Activated CD8-positive, alpha-beta T cell treated with anti-CD3 and anti-CD28 coated beads, Interleukin-2, amount 10 ng/mL, durations not matched to agents 7 days and 5 days (primary cell): Measurements from ENCODE around the gene FBXO31. TPM values are rescaled to one million over a fixed set of nuclear protein-coding genes. Genes with fewer than 3 reads are reported as not detected.

Source experiments
- ATAC-seq: fragments of 150-1000 bp; cut with Tn5 transposase; one replicate; pipeline ENCODE4 v1.10.0; 2021; ENCODE audit warnings: moderate library complexity
- CTCF ChIA-PET: fragments of 350-600 bp; sonication (Branson Sonifier 250); formaldehyde crosslinking; loops from one replicate; lab custom pipeline; 2021; ENCODE audit warnings: antibody characterized with exemption; lab: Charles Lee
- POLR2A ChIA-PET: fragments of 350-600 bp; sonication (Branson Sonifier 250); formaldehyde crosslinking; loops from one replicate; lab custom pipeline; 2021; ENCODE audit warnings: antibody characterized with exemption; lab: Charles Lee
- DNase-seq: peaks from one replicate; pipeline ENCODE4 v3.0.0-alpha.2; 2020
- H3K27ac Mint-ChIP-seq: one replicate; pipeline ENCODE4 v1.8.0; 2021; ENCODE audit warnings: mild to moderate bottlenecking, mixed read lengths
- H3K27me3 Mint-ChIP-seq: one replicate; pipeline ENCODE4 v1.8.0; 2021; ENCODE audit warnings: low read depth, mixed read lengths
- H3K36me3 Mint-ChIP-seq: one replicate; pipeline ENCODE4 v1.8.0; 2021; ENCODE audit warnings: low read depth, mixed read lengths
- H3K4me1 Mint-ChIP-seq: one replicate; pipeline ENCODE4 v1.8.0; 2021; ENCODE audit warnings: low read depth, mixed read lengths
- H3K4me3 Mint-ChIP-seq: one replicate; pipeline ENCODE4 v1.8.0; 2021; ENCODE audit warnings: mild to moderate bottlenecking, mixed read lengths
- H3K9me3 Mint-ChIP-seq: one replicate; pipeline ENCODE4 v1.8.0; 2022; ENCODE audit warnings: mixed read lengths; ENCODE audit not compliant: insufficient read depth
- total RNA-seq, 2 experiments: library from RNA; stranded (reverse); gene quantifications; one replicate each; pipeline ENCODE4 v1.2.3, GENCODE V29; 2021

The FBXO31 gene
- total RNA-seq, 2 experiments from 2014 or later: 29.3 to 30.1 TPM

- Mint-ChIP-seq H3K36me3 (peaks cover 15% of the 10 kb centered on the region), H3K27me3 (no peaks in the 10 kb centered on the region), H3K27ac (no peak overlapping the region), H3K4me1 (peaks cover 7% of the 10 kb centered on the region), H3K4me3 (no peak overlapping the region), H3K9me3 (no peaks in the 10 kb centered on the region)
- ChIA-PET POLR2A (no interaction called here), CTCF (interaction anchor here (0.9 kb wide), 1 partner anchor 14 kb away, joined by 3 read pairs; no protein-coding TSS in a partner anchor)
- no peak for DNase-seq
- ATAC-seq: no peak
Measured at GRCh38 chr16:87359121-87359520, 24.5 kb downstream of the FBXO31 start.

- POLR2A ChIA-PET: no interaction called here
- no peaks in the 10 kb centered on the region for H3K9me3 Mint-ChIP-seq
- ATAC-seq (no peak), DNase-seq (no peak)
- peaks cover 15% of the 10 kb centered on the region for H3K36me3 Mint-ChIP-seq
- H3K4me1 Mint-ChIP-seq: peaks cover 4% of the 10 kb centered on the region
- H3K27me3 Mint-ChIP-seq: no peaks in the 10 kb centered on the region
- no peak overlapping the region for H3K27ac Mint-ChIP-seq
- CTCF ChIA-PET: interaction anchor here (0.9 kb wide), 1 partner anchor 13 kb away, joined by 3 read pairs; no protein-coding TSS in a partner anchor
- no peak overlapping the region for H3K4me3 Mint-ChIP-seq
Measured at GRCh38 chr16:87358696-87359095, 24.9 kb downstream of the FBXO31 start.

GRCh38 chr16:87358250-87358649, 25.3 kb downstream of the FBXO31 start:
- DNase-seq (no peak), ATAC-seq (no peak)
- ChIA-PET CTCF (no interaction called here), POLR2A (interaction anchor here (0.7 kb wide), 1 partner anchor 14 kb away, joined by 7 read pairs; no protein-coding TSS in a partner anchor)
- Mint-ChIP-seq H3K9me3 (no peaks in the 10 kb centered on the region), H3K36me3 (peaks cover 15% of the 10 kb centered on the region), H3K27ac (no peak overlapping the region), H3K27me3 (no peaks in the 10 kb centered on the region), H3K4me3 (no peak overlapping the region), H3K4me1 (peaks cover 2% of the 10 kb centered on the region)

GRCh38 chr16:87356491-87356853, 27.1 kb downstream of the FBXO31 start:
- Mint-ChIP-seq H3K4me3 (no peak overlapping the region), H3K36me3 (peaks cover 13% of the 10 kb centered on the region), H3K4me1 (peaks cover 2% of the 10 kb centered on the region), H3K27me3 (no peaks in the 10 kb centered on the region), H3K9me3 (no peaks in the 10 kb centered on the region), H3K27ac (peak overlapping the region; percentile 43)
- CTCF ChIA-PET: no interaction called here
- ATAC-seq: no peak
- POLR2A ChIA-PET: no interaction called here
- DNase-seq: no peak

GRCh38 chr16:87353613-87354012, 30.0 kb downstream of the FBXO31 start:
- POLR2A ChIA-PET: no interaction called here
- CTCF ChIA-PET: no interaction called here
- Mint-ChIP-seq H3K9me3 (no peaks in the 10 kb centered on the region), H3K4me1 (no peaks in the 10 kb centered on the region), H3K36me3 (peaks cover 12% of the 10 kb centered on the region), H3K27ac (no peak overlapping the region), H3K27me3 (no peaks in the 10 kb centered on the region), H3K4me3 (no peak overlapping the region)
- ATAC-seq (no peak), DNase-seq (no peak)

GRCh38 chr16:87352818-87353217, 30.8 kb downstream of the FBXO31 start:
- ATAC-seq (no peak), DNase-seq (no peak)
- H3K27ac Mint-ChIP-seq: no peak overlapping the region
- no peaks in the 10 kb centered on the region for H3K9me3 Mint-ChIP-seq
- CTCF ChIA-PET: no interaction called here
- H3K36me3 Mint-ChIP-seq: peaks cover 7% of the 10 kb centered on the region
- POLR2A ChIA-PET: no interaction called here
- no peak overlapping the region for H3K4me3 Mint-ChIP-seq
- H3K4me1 Mint-ChIP-seq: no peaks in the 10 kb centered on the region
- no peaks in the 10 kb centered on the region for H3K27me3 Mint-ChIP-seq

- H3K4me3 Mint-ChIP-seq: no peak overlapping the region
- ChIA-PET CTCF (no interaction called here), POLR2A (no interaction called here)
- H3K9me3 Mint-ChIP-seq: no peaks in the 10 kb centered on the region
- DNase-seq (no peak), ATAC-seq (no peak)
- peaks cover 7% of the 10 kb centered on the region for H3K36me3 Mint-ChIP-seq
- H3K4me1 Mint-ChIP-seq: no peaks in the 10 kb centered on the region
- no peaks in the 10 kb centered on the region for H3K27me3 Mint-ChIP-seq
- no peak overlapping the region for H3K27ac Mint-ChIP-seq
Measured at GRCh38 chr16:87351320-87351698, 32.3 kb downstream of the FBXO31 start.

- no peaks in the 10 kb centered on the region for H3K27me3 Mint-ChIP-seq
- ChIA-PET POLR2A (no interaction called here), CTCF (no interaction called here)
- H3K4me3 Mint-ChIP-seq: no peak overlapping the region
- no peak overlapping the region for H3K27ac Mint-ChIP-seq
- H3K4me1 Mint-ChIP-seq: peaks cover 2% of the 10 kb centered on the region
- ATAC-seq: no peak
- DNase-seq: no peak
- peaks cover 7% of the 10 kb centered on the region for H3K36me3 Mint-ChIP-seq
- H3K9me3 Mint-ChIP-seq: no peaks in the 10 kb centered on the region
Measured at GRCh38 chr16:87350681-87351319, 32.8 kb downstream of the FBXO31 start.

GRCh38 chr16:87350031-87350430, 33.5 kb downstream of the FBXO31 start:
- CTCF ChIA-PET: no interaction called here
- ATAC-seq (no peak), DNase-seq (no peak)
- H3K36me3 Mint-ChIP-seq: peaks cover 13% of the 10 kb centered on the region
- H3K4me3 Mint-ChIP-seq: no peak overlapping the region
- H3K9me3 Mint-ChIP-seq: no peaks in the 10 kb centered on the region
- POLR2A ChIA-PET: no interaction called here
- no peak overlapping the region for H3K27ac Mint-ChIP-seq
- no peaks in the 10 kb centered on the region for H3K27me3 Mint-ChIP-seq
- H3K4me1 Mint-ChIP-seq: peaks cover 8% of the 10 kb centered on the region

GRCh38 chr16:87348616-87349157, 34.9 kb downstream of the FBXO31 start:
- ChIA-PET POLR2A (no interaction called here), CTCF (interaction anchor here (1.6 kb wide), 1 partner anchor 286 kb away, joined by 4 read pairs; no protein-coding TSS in a partner anchor)
- Mint-ChIP-seq H3K36me3 (peaks cover 16% of the 10 kb centered on the region), H3K27ac (no peak overlapping the region), H3K4me1 (peaks cover 15% of the 10 kb centered on the region), H3K27me3 (no peaks in the 10 kb centered on the region), H3K9me3 (no peaks in the 10 kb centered on the region), H3K4me3 (no peak overlapping the region)
- DNase-seq: no peak
- no peak for ATAC-seq

- POLR2A ChIA-PET: no interaction called here
- Mint-ChIP-seq H3K27me3 (no peaks in the 10 kb centered on the region), H3K4me3 (no peak overlapping the region), H3K9me3 (no peaks in the 10 kb centered on the region), H3K27ac (peak overlapping the region; percentile 43), H3K36me3 (peaks cover 18% of the 10 kb centered on the region), H3K4me1 (peaks cover 20% of the 10 kb centered on the region)
- no peak for ATAC-seq
- no peak for DNase-seq
- CTCF ChIA-PET: interaction anchor here (1.6 kb wide), 1 partner anchor 287 kb away, joined by 4 read pairs; no protein-coding TSS in a partner anchor
Measured at GRCh38 chr16:87347932-87348615, 35.5 kb downstream of the FBXO31 start.

GRCh38 chr16:87346517-87347060, 37.0 kb downstream of the FBXO31 start:
- Mint-ChIP-seq H3K4me3 (no peak overlapping the region), H3K4me1 (peaks cover 23% of the 10 kb centered on the region), H3K27me3 (no peaks in the 10 kb centered on the region), H3K27ac (no peak overlapping the region), H3K36me3 (peaks cover 24% of the 10 kb centered on the region), H3K9me3 (no peaks in the 10 kb centered on the region)
- CTCF ChIA-PET: no interaction called here
- DNase-seq: no peak
- POLR2A ChIA-PET: no interaction called here
- no peak for ATAC-seq
